ENCODE results near the gene RGS6. TPM values are rescaled to one million over a fixed set of nuclear protein-coding genes. Genes with fewer than 3 reads are reported as not detected.

The RGS6 gene
- total RNA-seq, 2 donors from 2014 or later: 1.4 to 4.7 TPM

DNA sequence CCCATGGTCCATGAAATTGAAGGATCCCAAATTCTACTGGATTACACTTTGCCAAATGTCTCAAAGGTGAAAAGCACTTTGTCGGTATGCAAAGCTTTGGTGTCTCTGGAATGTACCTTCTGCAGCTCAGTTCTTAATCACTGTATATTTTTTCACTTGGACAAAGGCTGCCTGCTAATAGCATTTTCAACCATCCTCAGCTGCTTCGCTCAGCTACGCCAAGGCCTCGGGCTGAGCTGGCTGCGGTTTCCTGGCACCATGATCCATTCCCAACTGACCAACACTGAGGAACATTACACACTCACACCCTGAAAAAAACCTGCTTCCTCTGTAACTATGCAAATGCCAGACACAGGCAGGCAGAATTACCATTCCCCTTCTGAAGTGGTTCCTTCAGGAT lies 626.5 kb downstream of the RGS6 start:
- H3K27ac ChIP-seq: peak overlapping the region; percentile 46 to 62
- no peaks in the 10 kb centered on the region for H3K27me3 ChIP-seq (replicated peaks; ENCODE audit: insufficient read depth)
- no peaks in the 10 kb centered on the region for H3K36me3 ChIP-seq
- TF ChIP-seq, protein P1, sequence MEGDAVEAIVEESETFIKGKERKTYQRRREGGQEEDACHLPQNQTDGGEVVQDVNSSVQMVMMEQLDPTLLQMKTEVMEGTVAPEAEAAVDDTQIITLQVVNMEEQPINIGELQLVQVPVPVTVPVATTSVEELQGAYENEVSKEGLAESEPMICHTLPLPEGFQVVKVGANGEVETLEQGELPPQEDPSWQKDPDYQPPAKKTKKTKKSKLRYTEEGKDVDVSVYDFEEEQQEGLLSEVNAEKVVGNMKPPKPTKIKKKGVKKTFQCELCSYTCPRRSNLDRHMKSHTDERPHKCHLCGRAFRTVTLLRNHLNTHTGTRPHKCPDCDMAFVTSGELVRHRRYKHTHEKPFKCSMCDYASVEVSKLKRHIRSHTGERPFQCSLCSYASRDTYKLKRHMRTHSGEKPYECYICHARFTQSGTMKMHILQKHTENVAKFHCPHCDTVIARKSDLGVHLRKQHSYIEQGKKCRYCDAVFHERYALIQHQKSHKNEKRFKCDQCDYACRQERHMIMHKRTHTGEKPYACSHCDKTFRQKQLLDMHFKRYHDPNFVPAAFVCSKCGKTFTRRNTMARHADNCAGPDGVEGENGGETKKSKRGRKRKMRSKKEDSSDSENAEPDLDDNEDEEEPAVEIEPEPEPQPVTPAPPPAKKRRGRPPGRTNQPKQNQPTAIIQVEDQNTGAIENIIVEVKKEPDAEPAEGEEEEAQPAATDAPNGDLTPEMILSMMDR (IDR thresholded peaks at IDR 0.05): no peak
- ATAC-seq (ENCODE audit: insufficient number of reproducible peaks, low FRiP score, low read depth): no peak
- peaks cover 3 to 47% of the 10 kb centered on the region in 2 donors for H3K4me1 ChIP-seq (ENCODE audit: control insufficient read depth in 1 of 2, low read depth in 2 of 2)
- H3K9me3 ChIP-seq: no peaks in the 10 kb centered on the region
- no peak for DNase-seq (ENCODE audit: low spot score)
- no peak overlapping the region for H3K4me3 ChIP-seq

DNA sequence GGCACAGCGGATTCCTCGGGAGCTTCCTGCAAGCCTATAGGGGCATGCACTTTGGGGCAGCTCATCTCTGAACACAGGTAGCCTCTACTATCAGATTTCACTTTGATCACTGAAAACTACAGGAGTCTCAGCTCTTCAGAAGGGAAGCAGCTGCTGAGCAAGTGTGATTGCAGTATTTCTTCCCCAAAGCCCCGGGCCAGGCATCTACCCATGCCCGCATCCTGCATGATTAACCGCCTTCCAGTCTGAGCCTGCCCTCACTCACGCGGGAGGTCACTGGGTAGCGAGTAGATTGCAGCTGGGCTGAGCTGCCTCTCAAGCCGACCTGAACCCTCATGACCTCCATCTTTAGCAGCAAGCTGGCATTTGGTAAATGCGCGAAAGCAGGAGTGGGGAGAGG lies 627.0 kb downstream of the RGS6 start:
- Histone ChIP-seq H3K4me1 (ENCODE audit: control insufficient read depth in 1 of 2, low read depth in 2 of 2) (peaks cover 3 to 42% of the 10 kb centered on the region in 2 donors), H3K27me3 (replicated peaks; ENCODE audit: insufficient read depth) (no peaks in the 10 kb centered on the region), H3K27ac (peak overlapping the region; percentile 46 to 57), H3K9me3 (no peaks in the 10 kb centered on the region), H3K4me3 (no peak overlapping the region), H3K36me3 (no peaks in the 10 kb centered on the region)
- ATAC-seq (ENCODE audit: insufficient number of reproducible peaks, low FRiP score, low read depth) (no peak), DNase-seq (ENCODE audit: low spot score) (no peak)
- TF ChIP-seq, protein P1 (IDR thresholded peaks at IDR 0.05): no peak

GRCh38 chr14:72559669-72560255 lies 627.5 kb downstream of the RGS6 start:
- Histone ChIP-seq H3K27me3 (replicated peaks; ENCODE audit: insufficient read depth) (no peaks in the 10 kb centered on the region), H3K4me3 (no peak overlapping the region), H3K36me3 (no peaks in the 10 kb centered on the region), H3K27ac (peak overlapping the region; percentile 46 to 57), H3K9me3 (no peaks in the 10 kb centered on the region), H3K4me1 (ENCODE audit: control insufficient read depth in 1 of 2, low read depth in 2 of 2) (peaks cover 3 to 42% of the 10 kb centered on the region in 2 donors)
- no peak for DNase-seq (ENCODE audit: low spot score)
- no peak for ATAC-seq (ENCODE audit: insufficient number of reproducible peaks, low FRiP score, low read depth)
- TF ChIP-seq, protein P1 (IDR thresholded peaks at IDR 0.05): no peak

DNA sequence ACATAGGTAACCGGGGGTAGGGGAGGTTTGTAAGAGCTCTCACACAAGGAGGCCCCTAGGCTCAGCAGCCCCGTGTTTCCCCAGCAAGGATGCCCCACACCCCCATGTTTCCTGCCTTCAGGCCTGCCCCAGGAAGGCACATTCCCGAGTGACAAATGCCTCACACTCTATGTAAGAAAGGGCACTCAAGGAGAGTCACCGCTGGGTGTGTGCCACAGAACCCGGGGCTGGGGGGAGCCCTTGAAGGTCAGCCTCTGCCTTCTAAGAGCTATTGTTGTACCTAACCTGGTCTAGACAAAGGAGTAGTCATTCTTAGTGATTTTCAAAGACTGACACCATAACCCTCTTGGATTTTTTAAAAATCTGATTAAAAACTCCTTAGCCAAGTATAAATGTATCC lies 628.1 kb downstream of the RGS6 start:
- Histone ChIP-seq H3K27me3 (replicated peaks; ENCODE audit: insufficient read depth) (no peaks in the 10 kb centered on the region), H3K36me3 (no peaks in the 10 kb centered on the region), H3K4me3 (no peak overlapping the region), H3K4me1 (ENCODE audit: control insufficient read depth in 1 of 2, low read depth in 2 of 2) (peaks cover 8 to 42% of the 10 kb centered on the region in 2 donors), H3K27ac (peak overlapping the region; percentile 25 to 46), H3K9me3 (no peaks in the 10 kb centered on the region)
- DNase-seq (ENCODE audit: low spot score) (no peak), ATAC-seq (ENCODE audit: insufficient number of reproducible peaks, low FRiP score, low read depth) (no peak)
- TF ChIP-seq, protein P1 (IDR thresholded peaks at IDR 0.05): no peak

GRCh38 chr14:72560889-72561493 lies 628.8 kb downstream of the RGS6 start:
- Histone ChIP-seq H3K4me3 (no peak overlapping the region), H3K36me3 (no peaks in the 10 kb centered on the region), H3K27me3 (replicated peaks; ENCODE audit: insufficient read depth) (no peaks in the 10 kb centered on the region), H3K9me3 (no peaks in the 10 kb centered on the region), H3K27ac (no peak overlapping the region), H3K4me1 (ENCODE audit: control insufficient read depth in 1 of 2, low read depth in 2 of 2) (peaks cover 11 to 47% of the 10 kb centered on the region in 2 donors)
- DNase-seq (ENCODE audit: low spot score) (no peak), ATAC-seq (ENCODE audit: insufficient number of reproducible peaks, low FRiP score, low read depth) (no peak)
- TF ChIP-seq, protein P1 (IDR thresholded peaks at IDR 0.05): no peak
